ENCODE measurements around the gene HEG1.

HEG1 gene

DNA sequence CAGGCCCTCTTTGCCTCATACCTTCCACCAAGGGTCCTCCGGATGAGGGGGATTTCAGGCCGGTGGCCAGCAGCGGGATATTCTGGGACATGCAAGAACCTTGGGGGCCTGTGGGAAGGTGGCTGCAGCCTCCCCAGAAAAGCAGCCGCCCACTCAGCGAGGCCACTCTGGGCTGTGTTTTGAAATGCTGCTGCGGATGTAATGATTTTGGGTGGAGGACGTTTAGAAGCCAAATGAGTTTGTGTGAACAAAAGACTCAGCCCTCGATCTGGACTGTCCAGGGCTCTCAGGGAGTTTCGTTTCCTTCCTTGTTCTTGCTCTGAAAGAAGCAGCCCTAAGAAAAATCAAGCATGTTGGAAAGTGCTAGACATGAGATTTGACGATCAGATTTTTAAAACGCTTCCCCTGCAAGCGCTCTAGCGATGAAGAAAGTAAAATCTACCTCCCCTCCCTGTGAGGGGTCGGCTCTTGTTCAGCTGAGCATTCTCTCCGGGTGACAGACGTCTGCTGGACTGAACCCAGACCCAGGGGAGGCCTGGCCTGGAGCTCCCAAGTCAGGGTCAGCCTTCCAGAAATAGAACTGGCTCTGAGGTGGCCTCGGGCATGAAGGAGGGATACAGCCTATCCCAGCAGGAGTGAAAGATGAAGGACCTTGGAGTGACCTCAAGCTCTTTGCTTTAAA is 12.9 kb downstream of the HEG1 start:
- TF ChIP-seq, protein P1, sequence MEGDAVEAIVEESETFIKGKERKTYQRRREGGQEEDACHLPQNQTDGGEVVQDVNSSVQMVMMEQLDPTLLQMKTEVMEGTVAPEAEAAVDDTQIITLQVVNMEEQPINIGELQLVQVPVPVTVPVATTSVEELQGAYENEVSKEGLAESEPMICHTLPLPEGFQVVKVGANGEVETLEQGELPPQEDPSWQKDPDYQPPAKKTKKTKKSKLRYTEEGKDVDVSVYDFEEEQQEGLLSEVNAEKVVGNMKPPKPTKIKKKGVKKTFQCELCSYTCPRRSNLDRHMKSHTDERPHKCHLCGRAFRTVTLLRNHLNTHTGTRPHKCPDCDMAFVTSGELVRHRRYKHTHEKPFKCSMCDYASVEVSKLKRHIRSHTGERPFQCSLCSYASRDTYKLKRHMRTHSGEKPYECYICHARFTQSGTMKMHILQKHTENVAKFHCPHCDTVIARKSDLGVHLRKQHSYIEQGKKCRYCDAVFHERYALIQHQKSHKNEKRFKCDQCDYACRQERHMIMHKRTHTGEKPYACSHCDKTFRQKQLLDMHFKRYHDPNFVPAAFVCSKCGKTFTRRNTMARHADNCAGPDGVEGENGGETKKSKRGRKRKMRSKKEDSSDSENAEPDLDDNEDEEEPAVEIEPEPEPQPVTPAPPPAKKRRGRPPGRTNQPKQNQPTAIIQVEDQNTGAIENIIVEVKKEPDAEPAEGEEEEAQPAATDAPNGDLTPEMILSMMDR (IDR thresholded peaks at IDR 0.05; ENCODE audit: insufficient read depth, low read depth, low read length, missing control alignments): no peak
- DNase-seq (ENCODE audit: low read depth): no peak
- H3K4me3 ChIP-seq (ENCODE audit: low read length): no peak overlapping the region

DNA sequence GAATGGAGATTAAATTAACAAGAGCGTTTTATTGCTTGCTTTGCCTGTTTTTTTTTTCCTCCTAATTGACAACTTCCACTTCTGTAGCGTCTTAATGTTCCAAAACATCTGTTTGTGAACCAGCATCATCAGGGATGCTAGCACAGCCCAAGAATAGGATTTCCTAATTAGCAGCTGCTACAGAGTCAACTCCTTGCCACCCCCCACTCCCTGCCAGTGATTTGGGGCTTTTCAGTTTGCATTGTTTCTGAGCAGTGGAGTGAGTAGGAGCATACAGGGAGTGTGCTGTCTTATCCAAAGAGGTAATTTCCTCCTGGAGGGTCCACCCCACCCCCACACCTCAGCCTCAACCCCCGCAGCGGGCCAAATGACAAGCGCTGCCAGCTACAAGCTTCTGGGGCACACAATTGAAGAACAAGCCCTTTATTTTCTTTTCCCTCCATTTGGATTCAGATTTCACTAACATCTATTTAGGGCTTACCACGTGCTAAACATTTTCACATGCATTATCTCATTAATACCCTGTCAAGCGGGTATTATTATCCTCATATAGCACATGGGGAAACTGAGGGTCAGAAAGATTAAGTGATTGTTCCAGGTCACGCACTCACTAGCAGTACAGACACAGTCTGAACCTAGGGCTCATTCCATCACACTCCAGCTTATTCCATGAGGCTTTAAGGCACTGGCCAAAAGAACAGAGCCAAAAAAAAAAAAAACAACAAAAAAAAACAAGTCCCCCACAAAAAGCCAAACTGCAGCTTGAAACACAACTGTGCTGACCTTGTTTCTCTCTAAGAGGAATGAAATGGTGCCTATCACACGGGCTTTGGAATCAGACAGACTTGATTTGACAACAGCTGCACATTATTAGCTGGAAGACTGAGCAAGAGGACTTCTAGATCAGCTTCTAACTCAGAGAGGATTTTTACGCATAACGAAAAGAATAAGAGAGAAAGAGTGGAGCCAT is 16.4 kb downstream of the HEG1 start:
- no peak for DNase-seq (ENCODE audit: low read depth)
- no peak overlapping the region for H3K4me3 ChIP-seq (ENCODE audit: low read length)
- TF ChIP-seq, protein P1 (IDR thresholded peaks at IDR 0.05; ENCODE audit: insufficient read depth, low read depth, low read length, missing control alignments): no peak

DNA sequence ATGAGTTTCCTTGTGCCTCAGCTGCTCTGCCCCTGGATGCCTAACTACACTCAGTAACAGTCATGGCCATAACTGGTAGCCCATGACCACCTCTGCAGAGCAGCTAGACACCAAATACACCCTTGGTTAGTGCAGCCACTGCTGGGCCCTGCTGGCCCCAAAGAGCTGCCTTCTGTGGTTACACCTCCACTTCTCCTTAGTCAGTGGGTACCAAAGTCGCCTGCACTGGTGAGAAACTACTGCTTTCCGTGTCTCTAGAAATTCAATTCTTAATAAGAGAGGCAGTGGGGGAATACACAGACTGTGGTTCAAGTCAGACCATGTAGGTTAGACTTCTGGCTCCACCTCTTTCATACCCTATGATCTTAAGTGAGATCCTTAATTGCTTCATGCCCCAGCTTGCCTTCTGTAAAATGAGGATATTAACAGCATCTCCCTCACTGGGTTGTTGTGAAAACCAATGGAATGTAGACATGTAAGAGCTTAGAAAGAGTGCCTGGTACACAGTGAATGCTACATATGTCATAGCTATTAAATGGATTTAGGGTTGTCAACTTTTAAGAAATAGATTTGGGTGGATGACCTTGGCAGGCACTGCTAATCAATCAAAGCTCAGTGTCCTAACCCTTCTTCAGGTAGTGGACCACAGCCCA is 18.2 kb downstream of the HEG1 start:
- no peak overlapping the region for H3K4me3 ChIP-seq (ENCODE audit: low read length)
- peak; percentile 88 for DNase-seq (ENCODE audit: low read depth)
- TF ChIP-seq, protein P1 (IDR thresholded peaks at IDR 0.05; ENCODE audit: insufficient read depth, low read depth, low read length, missing control alignments): no peak

- DNase-seq (ENCODE audit: low read depth): no peak
- TF ChIP-seq, protein P1 (IDR thresholded peaks at IDR 0.05; ENCODE audit: insufficient read depth, low read depth, low read length, missing control alignments): no peak
Measured at GRCh38 chr3:125035217-125035616, 20.6 kb downstream of the HEG1 start.

GRCh38 chr3:125033616-125034015 is 22.2 kb downstream of the HEG1 start:
- no peak overlapping the region for H3K4me3 ChIP-seq (ENCODE audit: low read length)
- TF ChIP-seq, protein P1 (IDR thresholded peaks at IDR 0.05; ENCODE audit: insufficient read depth, low read depth, low read length, missing control alignments): no peak

More at GRCh38 chr3:125035217-125035616, 20.6 kb downstream of the HEG1 start:
- H3K4me3 ChIP-seq (ENCODE audit: low read length): no peak overlapping the region

DNA sequence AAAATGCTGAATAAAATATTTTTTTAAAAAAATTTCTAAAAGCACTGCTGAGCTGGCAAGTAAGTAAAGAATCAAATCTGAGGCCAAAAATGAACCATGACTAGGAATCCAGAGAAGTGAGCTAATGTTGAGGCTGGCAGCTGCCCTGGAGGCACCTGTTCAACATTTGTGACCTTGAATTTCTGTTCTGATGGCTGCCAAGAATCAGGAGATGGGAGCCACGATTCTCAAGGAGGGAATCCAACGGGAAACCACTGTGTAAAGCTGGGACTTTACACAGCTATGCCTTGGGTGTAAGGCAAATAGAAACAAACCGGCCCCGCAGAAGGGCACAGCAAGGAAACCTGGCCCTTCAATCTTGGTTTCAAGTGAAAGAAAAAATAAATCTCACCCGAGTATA is 22.7 kb downstream of the HEG1 start:
- DNase-seq (ENCODE audit: low read depth): no peak
- H3K4me3 ChIP-seq (ENCODE audit: low read length): no peak overlapping the region
- TF ChIP-seq, protein P1 (IDR thresholded peaks at IDR 0.05; ENCODE audit: insufficient read depth, low read depth, low read length, missing control alignments): no peak

More at GRCh38 chr3:125033616-125034015, 22.2 kb downstream of the HEG1 start:
- no peak for DNase-seq (ENCODE audit: low read depth)

Measured in epithelial cell of esophagus (primary cell).